ENCODE measurements around the gene CCNE1. TPM values are rescaled to one million over a fixed set of nuclear protein-coding genes. Genes with fewer than 3 reads are reported as not detected.
A peak's percentile ranks its signal among the peaks of the same experiment; 100 is the strongest.

CCNE1 gene
- total and polyA plus RNA-seq, 2 of the 13 experiments (the other 11 are each of a cell fraction or from before 2014, with no cell fraction given) = 16.0 to 50.6 TPM

DNA sequence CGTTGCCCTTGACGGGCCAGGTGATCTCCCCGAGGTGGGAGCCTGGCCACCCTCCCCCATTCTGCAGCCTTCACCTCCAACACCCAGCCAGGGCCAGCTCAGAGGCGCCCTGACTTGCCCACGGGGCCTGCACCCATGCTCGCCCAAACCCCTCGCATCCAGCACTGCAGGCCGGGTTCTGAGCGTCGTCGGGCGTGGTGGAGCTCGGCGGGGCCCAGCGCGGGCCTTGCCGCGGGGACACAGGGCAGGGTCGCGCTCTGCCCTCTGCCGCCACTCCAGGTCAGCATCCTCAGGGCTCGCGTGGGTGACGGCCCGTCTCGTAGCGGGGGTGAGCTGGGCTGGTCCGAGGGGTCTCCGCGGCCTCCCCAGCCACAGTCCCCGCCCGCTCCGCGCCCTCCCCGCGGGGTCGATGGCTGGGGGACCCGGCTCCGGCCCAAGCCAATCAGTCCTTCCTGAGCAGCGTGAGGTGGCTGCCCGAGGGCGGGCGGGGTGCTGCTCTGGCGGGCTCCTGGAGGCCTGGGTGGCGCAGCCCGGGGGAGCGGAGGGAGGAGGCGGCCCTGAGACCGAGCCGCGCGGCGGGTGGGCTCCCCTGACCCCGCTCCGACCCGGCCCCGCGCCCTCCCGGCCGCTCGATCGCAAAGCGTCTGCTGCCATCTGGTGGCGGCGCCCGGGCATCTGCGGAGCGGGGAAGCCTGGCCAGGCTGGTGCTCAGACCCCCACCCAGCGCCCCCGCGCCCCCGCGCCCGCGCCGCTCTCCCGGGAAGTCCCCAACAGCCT, 61.4 kb downstream of the CCNE1 start (continued):
- TF ChIP-seq SATB2 (CRISPR knock-in tag; IDR thresholded peaks at IDR 0.05) (no peak), TEAD3 (CRISPR knock-in tag; optimal IDR thresholded peaks at IDR 0.05; ENCODE audit: borderline replicate concordance) (no peak), RNF2 (conservative IDR thresholded peaks at IDR 0.05; ENCODE audit: low read depth) (0 out of 2 replicates have a peak, but pooled peaks have one; percentile 25), ZNF660 (CRISPR knock-in tag; IDR thresholded peaks at IDR 0.05; ENCODE audit: borderline replicate concordance, low read depth) (no peak), KMT2A (CRISPR knock-in tag; IDR thresholded peaks at IDR 0.05) (no peak), ONECUT2 (CRISPR knock-in tag; IDR thresholded peaks at IDR 0.05) (no peak), MTF1 (CRISPR knock-in tag; IDR thresholded peaks at IDR 0.05) (no peak), SPEN (CRISPR knock-in tag; IDR thresholded peaks at IDR 0.05; ENCODE audit: low read depth) (0 out of 2 replicates have a peak, but pooled peaks have one; percentile 28), RXRA (CRISPR knock-in tag; IDR thresholded peaks at IDR 0.05) (no peak), NONO (IDR thresholded peaks at IDR 0.05) (no peak), NONO (CRISPR knock-in tag; conservative IDR thresholded peaks at IDR 0.05) (no peak), MED8 (CRISPR knock-in tag; IDR thresholded peaks at IDR 0.05; ENCODE audit: insufficient replicate concordance) (no peak), TAF15 (IDR thresholded peaks at IDR 0.05; ENCODE audit: low read depth, low read length, poor library complexity, severe bottlenecking) (no peak), ETV5 (CRISPR knock-in tag; IDR thresholded peaks at IDR 0.05; ENCODE audit: borderline replicate concordance) (no peak), ZFX (CRISPR knock-in tag; IDR thresholded peaks at IDR 0.05; ENCODE audit: low read depth) (0 out of 2 replicates have a peak, but pooled peaks have one; percentile 23), ZNF883 (CRISPR knock-in tag; IDR thresholded peaks at IDR 0.05; ENCODE audit: not compliant biosample characterization) (no peak), POLR2A (IDR thresholded peaks at IDR 0.05; ENCODE audit: insufficient read depth in 1 of 2, low read depth in 2 of 2, low read length in 2 of 2) (no peak), MAZ (IDR thresholded peaks at IDR 0.05; ENCODE audit: borderline replicate concordance, low read depth, low read length) (no peak), MAZ (CRISPR knock-in tag; IDR thresholded peaks at IDR 0.05; ENCODE audit: low read depth) (peak; percentile 71)
- TF ChIP-seq, protein P1, sequence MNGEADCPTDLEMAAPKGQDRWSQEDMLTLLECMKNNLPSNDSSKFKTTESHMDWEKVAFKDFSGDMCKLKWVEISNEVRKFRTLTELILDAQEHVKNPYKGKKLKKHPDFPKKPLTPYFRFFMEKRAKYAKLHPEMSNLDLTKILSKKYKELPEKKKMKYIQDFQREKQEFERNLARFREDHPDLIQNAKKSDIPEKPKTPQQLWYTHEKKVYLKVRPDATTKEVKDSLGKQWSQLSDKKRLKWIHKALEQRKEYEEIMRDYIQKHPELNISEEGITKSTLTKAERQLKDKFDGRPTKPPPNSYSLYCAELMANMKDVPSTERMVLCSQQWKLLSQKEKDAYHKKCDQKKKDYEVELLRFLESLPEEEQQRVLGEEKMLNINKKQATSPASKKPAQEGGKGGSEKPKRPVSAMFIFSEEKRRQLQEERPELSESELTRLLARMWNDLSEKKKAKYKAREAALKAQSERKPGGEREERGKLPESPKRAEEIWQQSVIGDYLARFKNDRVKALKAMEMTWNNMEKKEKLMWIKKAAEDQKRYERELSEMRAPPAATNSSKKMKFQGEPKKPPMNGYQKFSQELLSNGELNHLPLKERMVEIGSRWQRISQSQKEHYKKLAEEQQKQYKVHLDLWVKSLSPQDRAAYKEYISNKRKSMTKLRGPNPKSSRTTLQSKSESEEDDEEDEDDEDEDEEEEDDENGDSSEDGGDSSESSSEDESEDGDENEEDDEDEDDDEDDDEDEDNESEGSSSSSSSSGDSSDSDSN (CRISPR knock-in tag; IDR thresholded peaks at IDR 0.05) = peak; percentile 28; the same call in 1 of the 2 replicates
- TF ChIP-seq, protein P2, sequence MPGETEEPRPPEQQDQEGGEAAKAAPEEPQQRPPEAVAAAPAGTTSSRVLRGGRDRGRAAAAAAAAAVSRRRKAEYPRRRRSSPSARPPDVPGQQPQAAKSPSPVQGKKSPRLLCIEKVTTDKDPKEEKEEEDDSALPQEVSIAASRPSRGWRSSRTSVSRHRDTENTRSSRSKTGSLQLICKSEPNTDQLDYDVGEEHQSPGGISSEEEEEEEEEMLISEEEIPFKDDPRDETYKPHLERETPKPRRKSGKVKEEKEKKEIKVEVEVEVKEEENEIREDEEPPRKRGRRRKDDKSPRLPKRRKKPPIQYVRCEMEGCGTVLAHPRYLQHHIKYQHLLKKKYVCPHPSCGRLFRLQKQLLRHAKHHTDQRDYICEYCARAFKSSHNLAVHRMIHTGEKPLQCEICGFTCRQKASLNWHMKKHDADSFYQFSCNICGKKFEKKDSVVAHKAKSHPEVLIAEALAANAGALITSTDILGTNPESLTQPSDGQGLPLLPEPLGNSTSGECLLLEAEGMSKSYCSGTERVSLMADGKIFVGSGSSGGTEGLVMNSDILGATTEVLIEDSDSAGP (CRISPR knock-in tag; IDR thresholded peaks at IDR 0.05; ENCODE audit: borderline replicate concordance) = peak; percentile 40; the same call in 1 of the 2 replicates
- TF ChIP-seq, protein P3, sequence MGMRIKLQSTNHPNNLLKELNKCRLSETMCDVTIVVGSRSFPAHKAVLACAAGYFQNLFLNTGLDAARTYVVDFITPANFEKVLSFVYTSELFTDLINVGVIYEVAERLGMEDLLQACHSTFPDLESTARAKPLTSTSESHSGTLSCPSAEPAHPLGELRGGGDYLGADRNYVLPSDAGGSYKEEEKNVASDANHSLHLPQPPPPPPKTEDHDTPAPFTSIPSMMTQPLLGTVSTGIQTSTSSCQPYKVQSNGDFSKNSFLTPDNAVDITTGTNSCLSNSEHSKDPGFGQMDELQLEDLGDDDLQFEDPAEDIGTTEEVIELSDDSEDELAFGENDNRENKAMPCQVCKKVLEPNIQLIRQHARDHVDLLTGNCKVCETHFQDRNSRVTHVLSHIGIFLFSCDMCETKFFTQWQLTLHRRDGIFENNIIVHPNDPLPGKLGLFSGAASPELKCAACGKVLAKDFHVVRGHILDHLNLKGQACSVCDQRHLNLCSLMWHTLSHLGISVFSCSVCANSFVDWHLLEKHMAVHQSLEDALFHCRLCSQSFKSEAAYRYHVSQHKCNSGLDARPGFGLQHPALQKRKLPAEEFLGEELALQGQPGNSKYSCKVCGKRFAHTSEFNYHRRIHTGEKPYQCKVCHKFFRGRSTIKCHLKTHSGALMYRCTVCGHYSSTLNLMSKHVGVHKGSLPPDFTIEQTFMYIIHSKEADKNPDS (CRISPR knock-in tag; IDR thresholded peaks at IDR 0.05) = no peak
